ENCODE data around the gene CORIN.

Gene CORIN

DNA sequence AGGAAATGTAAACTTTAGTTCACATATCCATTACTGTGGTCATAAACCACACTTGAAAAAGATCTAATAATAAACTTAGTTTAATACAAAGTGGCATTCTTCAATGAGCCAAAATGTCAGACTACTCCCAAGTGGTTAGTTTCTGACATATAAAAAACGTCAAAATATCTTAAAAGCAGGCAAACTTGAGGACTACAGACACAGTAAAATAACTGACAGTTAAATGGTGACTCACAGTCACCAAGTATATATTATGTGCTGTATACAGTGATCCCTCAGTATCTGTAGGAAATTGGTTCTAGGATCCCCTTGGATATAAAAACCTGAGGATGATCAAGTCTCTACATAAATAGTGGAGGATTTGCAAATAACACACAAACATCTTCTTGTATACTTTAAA lies 11.6 kb upstream of the CORIN start:
- Mint-ChIP-seq H3K27me3 (no peaks in the 10 kb centered on the region), H3K4me3 (no peak overlapping the region), H3K9me3 (no peaks in the 10 kb centered on the region), H3K4me1 (ENCODE audit: low read depth) (no peaks in the 10 kb centered on the region), H3K27ac (no peak overlapping the region), H3K36me3 (ENCODE audit: low read depth) (peaks cover 41% of the 10 kb centered on the region)
- intact Hi-C loops (cut with micrococcal nuclease), result no loop called here

DNA sequence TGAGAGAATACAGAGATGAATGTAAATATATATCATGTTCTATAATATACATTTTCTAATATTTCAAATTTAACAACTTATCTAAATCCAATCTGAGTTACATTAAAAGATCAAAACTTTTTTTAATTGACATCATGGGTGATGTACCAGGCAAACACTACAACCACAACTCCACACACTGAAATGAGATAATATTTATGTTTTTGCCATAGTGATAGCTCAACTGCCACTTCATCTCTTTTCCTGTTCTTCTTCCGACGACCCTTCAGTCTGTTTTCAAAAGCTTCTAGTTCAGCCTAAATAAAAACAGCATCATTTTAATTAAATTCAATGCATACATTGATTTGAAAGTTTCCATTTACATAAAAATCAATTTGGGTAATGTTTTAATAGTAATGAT lies 10.2 kb upstream of the CORIN start:
- Mint-ChIP-seq H3K27me3 (no peaks in the 10 kb centered on the region), H3K4me3 (no peak overlapping the region), H3K4me1 (ENCODE audit: low read depth) (no peaks in the 10 kb centered on the region), H3K27ac (no peak overlapping the region), H3K36me3 (ENCODE audit: low read depth) (peaks cover 39% of the 10 kb centered on the region), H3K9me3 (no peaks in the 10 kb centered on the region)
- intact Hi-C loops (cut with micrococcal nuclease), result no loop called here

DNA sequence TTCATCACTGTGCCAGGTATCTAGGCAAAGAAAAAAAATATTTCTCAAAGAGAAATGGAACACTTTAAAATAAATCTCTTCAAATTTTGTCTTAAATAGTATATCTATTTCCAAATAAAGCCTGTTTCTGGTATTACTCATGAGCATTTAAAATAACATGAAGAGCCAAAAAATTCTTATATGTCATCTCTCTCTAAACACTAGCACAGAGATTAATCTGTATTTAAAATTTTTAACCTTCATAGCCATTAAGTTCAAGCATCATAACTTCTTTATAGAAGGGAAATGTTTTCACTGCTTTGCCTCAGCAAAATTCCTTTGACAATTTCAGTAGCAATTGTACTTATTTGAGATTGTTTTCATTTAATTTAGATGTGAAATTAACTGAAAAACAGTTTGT lies 5.1 kb upstream of the CORIN start:
- Mint-ChIP-seq H3K4me3 (no peak overlapping the region), H3K36me3 (ENCODE audit: low read depth) (peaks cover 28% of the 10 kb centered on the region), H3K27me3 (peaks cover 5% of the 10 kb centered on the region), H3K4me1 (ENCODE audit: low read depth) (peaks cover 9% of the 10 kb centered on the region), H3K9me3 (no peaks in the 10 kb centered on the region), H3K27ac (no peak overlapping the region)
- intact Hi-C loops (cut with micrococcal nuclease), result no loop called here

DNA sequence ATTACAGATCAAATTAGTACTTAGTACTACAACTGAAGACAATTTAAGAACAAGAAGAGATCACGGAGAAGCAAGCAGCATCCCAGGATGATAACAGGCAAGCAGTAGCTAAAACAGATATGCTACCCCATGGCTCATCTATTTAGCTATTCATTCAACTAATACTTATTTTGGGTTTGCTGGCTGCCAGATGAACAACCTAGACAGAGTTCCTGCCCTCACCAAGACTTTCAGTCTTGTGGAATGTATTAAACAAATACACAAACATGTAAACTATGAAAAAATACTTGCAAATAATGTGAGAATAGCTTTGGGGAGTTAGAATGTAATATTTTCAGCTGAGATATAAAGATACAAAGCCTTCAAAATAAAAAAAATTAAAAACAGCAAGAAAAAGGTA lies 2.4 kb upstream of the CORIN start:
- H3K27ac Mint-ChIP-seq, result no peak overlapping the region
- intact Hi-C loops (cut with micrococcal nuclease), result no loop called here
- H3K4me3 Mint-ChIP-seq, result no peak overlapping the region
- peaks cover 30% of the 10 kb centered on the region for H3K27me3 Mint-ChIP-seq
- no peaks in the 10 kb centered on the region for H3K9me3 Mint-ChIP-seq
- H3K36me3 Mint-ChIP-seq (ENCODE audit: low read depth), result peaks cover 15% of the 10 kb centered on the region
- H3K4me1 Mint-ChIP-seq (ENCODE audit: low read depth), result peaks cover 36% of the 10 kb centered on the region

DNA sequence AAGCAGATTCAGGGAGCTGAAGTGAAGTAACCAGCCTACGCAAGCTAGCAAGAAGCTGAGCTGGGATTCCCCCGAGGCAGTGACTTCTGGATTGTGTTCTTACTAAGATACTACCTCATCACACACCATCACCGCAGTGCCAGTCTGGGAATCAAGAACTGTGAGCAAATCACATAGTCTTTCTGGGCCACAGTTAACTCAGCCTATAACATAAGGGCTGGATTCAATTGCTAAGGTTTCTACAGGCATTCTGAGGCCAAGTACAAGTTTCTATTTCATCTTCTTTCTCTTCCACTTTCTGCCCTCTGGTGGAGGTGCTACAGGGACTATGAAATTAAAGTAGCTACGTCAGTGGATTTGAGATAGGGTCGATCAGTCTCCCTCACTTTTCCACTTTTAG lies 1.4 kb upstream of the CORIN start:
- peaks cover 30% of the 10 kb centered on the region for H3K27me3 Mint-ChIP-seq
- intact Hi-C loops (cut with micrococcal nuclease), result loop anchor here (5.0 kb wide), 2 partner anchors 88 to 152 kb away; no protein-coding TSS in a partner anchor
- H3K4me3 Mint-ChIP-seq, result no peak overlapping the region
- H3K27ac Mint-ChIP-seq, result no peak overlapping the region
- H3K9me3 Mint-ChIP-seq, result no peaks in the 10 kb centered on the region
- H3K36me3 Mint-ChIP-seq (ENCODE audit: low read depth), result peaks cover 15% of the 10 kb centered on the region
- peaks cover 37% of the 10 kb centered on the region for H3K4me1 Mint-ChIP-seq (ENCODE audit: low read depth)

DNA sequence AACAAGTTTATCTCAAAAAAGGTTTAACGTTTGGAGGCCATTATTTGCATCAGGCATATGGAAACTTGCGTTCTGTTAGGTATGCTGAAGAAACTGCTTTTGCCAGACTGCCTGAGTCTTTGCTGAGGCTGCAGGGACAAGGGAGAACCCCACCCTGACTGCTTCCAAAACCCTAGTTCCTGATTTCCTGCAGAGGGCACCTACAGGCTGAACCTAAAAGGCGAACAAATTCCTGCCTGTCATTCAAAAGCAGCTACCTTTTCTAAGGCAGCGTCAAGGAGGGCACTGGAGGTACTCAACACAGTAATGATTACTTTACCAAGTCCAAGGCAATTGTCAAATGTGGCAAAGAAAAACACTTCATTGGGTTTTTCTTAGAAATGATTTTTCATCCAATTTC lies 578 bp upstream of the CORIN start:
- intact Hi-C loops (cut with micrococcal nuclease), result loop anchor here (5.0 kb wide), 2 partner anchors 89 to 151 kb away; no protein-coding TSS in a partner anchor
- H3K9me3 Mint-ChIP-seq, result no peaks in the 10 kb centered on the region
- H3K36me3 Mint-ChIP-seq (ENCODE audit: low read depth), result peaks cover 7% of the 10 kb centered on the region
- H3K4me1 Mint-ChIP-seq (ENCODE audit: low read depth), result peaks cover 37% of the 10 kb centered on the region
- no peak overlapping the region for H3K4me3 Mint-ChIP-seq
- H3K27ac Mint-ChIP-seq, result no peak overlapping the region
- peaks cover 30% of the 10 kb centered on the region for H3K27me3 Mint-ChIP-seq

DNA sequence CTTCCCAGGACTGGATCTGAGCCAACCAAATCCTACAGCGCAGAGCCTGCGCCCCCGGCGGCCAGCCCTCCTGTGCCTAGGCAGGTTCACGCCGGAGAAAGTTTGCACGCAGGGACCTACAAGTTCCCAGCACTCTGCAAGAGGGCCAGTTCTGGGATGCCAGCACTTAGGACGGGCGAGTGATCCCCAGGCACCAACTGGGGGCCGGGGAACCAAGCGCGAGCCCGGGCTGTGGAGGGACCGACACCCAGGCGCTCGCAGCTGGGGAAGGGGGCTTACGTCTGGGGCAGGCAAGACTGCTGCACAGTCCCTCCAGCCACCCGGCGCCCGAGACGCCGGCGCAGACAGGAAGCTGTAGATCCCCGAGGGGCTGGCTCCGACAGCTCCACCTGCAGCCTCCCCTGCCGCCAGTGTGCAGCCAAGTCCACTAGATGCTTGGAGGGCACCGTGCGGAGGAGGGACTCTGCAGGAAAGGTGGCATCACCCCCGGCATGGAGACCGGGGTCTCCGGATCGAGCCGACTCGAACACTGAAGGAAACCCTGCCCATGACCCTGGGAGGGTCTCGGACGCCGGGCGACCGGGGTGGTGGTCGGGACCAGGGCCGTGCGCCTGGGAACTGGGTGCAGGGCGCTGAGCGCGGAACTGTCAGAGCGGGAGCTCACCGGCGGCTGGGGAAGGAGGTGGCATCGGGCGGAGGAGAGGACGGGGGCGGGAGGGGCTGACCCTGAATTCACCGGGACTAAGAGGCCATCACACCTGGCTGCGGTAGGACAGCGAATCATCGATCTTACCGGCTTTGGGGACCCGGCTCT lies 566 bp downstream of the CORIN start:
- H3K27ac Mint-ChIP-seq, result peak overlapping the region; percentile 17
- intact Hi-C loops (cut with micrococcal nuclease), result loop anchor here (5.0 kb wide), 2 partner anchors 90 to 150 kb away; no protein-coding TSS in a partner anchor
- H3K27me3 Mint-ChIP-seq, result peaks cover 30% of the 10 kb centered on the region
- H3K36me3 Mint-ChIP-seq (ENCODE audit: low read depth), result peaks cover 5% of the 10 kb centered on the region
- H3K4me3 Mint-ChIP-seq, result peak overlapping the region; percentile 70
- peaks cover 37% of the 10 kb centered on the region for H3K4me1 Mint-ChIP-seq (ENCODE audit: low read depth)
- H3K9me3 Mint-ChIP-seq, result peaks cover 9% of the 10 kb centered on the region

DNA sequence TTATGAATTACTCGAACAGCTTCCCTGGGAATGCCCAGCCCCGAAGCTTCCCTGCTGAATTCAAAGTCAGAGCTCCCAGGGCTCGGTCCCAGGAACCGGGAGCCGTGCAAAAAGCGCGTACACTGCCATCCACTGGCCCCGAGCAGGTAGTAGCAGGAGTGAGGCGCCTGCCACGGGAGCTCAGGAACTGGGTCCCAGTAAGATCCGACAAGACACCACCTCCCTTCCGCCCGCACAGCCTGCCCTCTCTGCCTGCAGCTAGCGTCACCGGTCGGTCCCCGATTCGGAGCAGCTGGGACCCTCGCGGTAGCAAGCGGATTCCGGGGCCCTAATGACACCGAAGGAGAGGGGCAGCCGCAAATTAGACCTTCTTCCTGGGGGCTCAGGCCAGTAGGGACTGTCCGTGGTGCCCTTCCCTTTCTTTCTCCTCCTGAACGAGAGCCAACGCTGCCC lies 1.2 kb downstream of the CORIN start:
- Mint-ChIP-seq H3K27ac (peak overlapping the region; percentile 17), H3K4me1 (ENCODE audit: low read depth) (peaks cover 37% of the 10 kb centered on the region), H3K27me3 (peaks cover 30% of the 10 kb centered on the region), H3K9me3 (peaks cover 9% of the 10 kb centered on the region), H3K36me3 (ENCODE audit: low read depth) (peaks cover under 1% of the 10 kb centered on the region), H3K4me3 (peak overlapping the region; percentile 70)
- intact Hi-C loops (cut with micrococcal nuclease), result loop anchor here (5.0 kb wide), 2 partner anchors 91 to 149 kb away; no protein-coding TSS in a partner anchor

DNA sequence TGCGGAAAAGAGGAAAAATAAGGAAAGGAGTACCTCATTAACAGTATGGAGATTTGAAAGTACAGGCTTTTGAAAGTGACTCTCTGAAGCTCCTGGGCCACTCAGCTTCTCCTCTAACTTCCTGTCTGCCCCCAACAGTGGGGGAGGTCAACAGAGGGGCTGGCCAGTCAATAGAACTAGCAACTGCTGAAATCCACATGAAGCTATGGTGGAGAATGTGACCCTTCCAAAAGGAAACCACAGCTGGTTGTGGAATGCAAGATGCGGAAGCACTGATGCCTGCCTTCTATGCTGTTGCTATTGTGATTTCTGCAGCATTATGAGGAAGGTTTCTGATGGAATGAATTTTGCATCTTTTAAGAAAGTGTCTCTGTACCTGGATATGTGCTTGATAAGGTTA lies 2.4 kb downstream of the CORIN start:
- Mint-ChIP-seq H3K9me3 (peaks cover 9% of the 10 kb centered on the region), H3K27ac (no peak overlapping the region), H3K4me1 (ENCODE audit: low read depth) (peaks cover 37% of the 10 kb centered on the region), H3K4me3 (no peak overlapping the region), H3K27me3 (peaks cover 30% of the 10 kb centered on the region), H3K36me3 (ENCODE audit: low read depth) (no peaks in the 10 kb centered on the region)
- intact Hi-C loops (cut with micrococcal nuclease), result loop anchor here (5.0 kb wide), 2 partner anchors 92 to 148 kb away; no protein-coding TSS in a partner anchor

DNA sequence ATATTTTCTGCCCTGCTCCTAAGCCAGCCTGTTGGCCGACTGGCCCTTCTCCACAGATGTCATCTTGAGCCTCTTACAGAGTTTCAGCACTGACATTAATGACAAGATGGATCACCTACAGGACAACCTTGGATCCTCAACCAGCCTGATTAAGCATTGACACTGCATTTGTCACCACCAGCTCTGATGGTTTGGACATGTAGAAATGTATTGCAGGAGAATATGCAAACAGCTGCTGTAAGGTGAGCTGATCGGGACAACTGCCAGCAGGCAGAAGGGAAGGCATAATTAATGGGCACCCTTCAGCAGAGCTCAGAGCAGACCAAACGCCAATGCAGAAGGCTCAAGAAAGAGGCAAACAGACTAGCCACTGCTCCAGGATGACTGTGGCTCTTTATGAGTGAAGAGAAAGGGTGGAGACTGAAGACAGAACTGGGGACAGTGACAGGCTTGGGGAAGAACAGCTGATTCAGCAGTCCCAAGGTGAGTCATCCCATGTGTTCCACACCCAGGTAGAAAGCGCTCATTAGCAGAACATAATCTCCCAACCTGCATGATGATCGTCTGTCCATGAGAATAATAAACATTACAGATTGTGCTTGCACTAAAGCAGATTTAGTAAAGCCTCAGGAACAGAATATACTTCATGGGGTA lies 6.7 kb downstream of the CORIN start:
- no peak overlapping the region for H3K27ac Mint-ChIP-seq
- H3K4me1 Mint-ChIP-seq (ENCODE audit: low read depth), result peaks cover 9% of the 10 kb centered on the region
- H3K27me3 Mint-ChIP-seq, result peaks cover 7% of the 10 kb centered on the region
- intact Hi-C loops (cut with micrococcal nuclease), result no loop called here
- no peak overlapping the region for H3K4me3 Mint-ChIP-seq
- no peaks in the 10 kb centered on the region for H3K36me3 Mint-ChIP-seq (ENCODE audit: low read depth)
- H3K9me3 Mint-ChIP-seq, result peaks cover 9% of the 10 kb centered on the region

DNA sequence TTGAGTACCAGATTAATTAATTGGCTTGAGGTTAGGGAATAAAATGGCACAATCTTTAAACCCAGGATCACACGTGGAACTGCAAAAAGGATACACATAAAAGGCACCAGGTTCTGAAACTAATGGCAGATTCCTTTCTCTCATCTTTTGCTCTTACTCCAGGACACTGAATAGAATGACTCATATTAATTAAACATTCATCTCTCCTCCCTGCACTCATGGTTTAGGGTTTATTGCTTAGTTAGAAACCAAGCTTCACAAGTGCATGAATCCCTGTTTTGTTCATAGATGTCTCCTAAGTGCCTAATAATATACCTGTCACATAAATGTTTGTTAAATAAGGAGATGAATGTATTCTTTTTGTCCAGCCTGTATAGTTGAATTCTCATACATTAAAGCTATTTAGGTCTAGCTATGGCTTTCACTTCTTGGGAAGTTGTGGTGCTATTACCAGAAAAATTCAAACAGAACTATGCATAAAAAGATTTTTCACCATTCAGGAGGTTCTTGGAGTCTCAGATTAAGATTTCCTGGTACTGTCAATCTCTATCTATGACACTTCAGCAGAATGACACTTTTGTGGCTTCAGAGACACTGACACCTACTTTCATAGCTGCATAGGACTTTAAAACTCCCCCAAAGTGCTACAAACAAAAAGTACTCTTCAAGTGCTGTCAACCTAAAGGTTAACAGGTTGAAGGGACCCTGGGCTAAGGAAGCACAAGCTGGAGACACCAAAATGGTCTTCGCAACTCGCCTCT lies 7.4 kb downstream of the CORIN start:
- H3K4me1 Mint-ChIP-seq (ENCODE audit: low read depth), result peaks cover 2% of the 10 kb centered on the region
- H3K4me3 Mint-ChIP-seq, result no peak overlapping the region
- intact Hi-C loops (cut with micrococcal nuclease), result no loop called here
- no peaks in the 10 kb centered on the region for H3K36me3 Mint-ChIP-seq (ENCODE audit: low read depth)
- H3K27ac Mint-ChIP-seq, result no peak overlapping the region
- peaks cover 1% of the 10 kb centered on the region for H3K27me3 Mint-ChIP-seq
- peaks cover 9% of the 10 kb centered on the region for H3K9me3 Mint-ChIP-seq

DNA sequence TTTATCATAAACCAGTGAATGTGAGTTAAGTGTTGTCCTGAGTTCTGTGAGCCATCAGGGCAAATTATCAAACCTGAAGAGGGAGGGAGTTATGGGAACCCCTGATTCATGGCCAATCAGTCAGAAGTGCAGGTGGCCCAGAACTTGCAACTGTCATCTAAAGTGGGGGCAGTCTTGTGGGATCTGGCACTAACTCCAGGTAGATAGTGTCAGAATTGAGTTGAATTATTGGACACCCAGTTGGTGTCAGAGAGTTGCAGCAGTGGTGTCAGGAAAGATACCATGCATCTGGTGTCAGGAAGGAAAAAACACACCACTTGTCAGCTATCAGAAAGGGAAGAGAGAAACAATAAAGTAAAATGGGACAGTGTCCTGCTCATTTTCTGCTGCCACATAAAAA lies 8.4 kb downstream of the CORIN start:
- Mint-ChIP-seq H3K4me1 (ENCODE audit: low read depth) (no peaks in the 10 kb centered on the region), H3K9me3 (peaks cover 9% of the 10 kb centered on the region), H3K4me3 (no peak overlapping the region), H3K36me3 (ENCODE audit: low read depth) (no peaks in the 10 kb centered on the region), H3K27ac (no peak overlapping the region), H3K27me3 (no peaks in the 10 kb centered on the region)
- intact Hi-C loops (cut with micrococcal nuclease), result no loop called here

DNA sequence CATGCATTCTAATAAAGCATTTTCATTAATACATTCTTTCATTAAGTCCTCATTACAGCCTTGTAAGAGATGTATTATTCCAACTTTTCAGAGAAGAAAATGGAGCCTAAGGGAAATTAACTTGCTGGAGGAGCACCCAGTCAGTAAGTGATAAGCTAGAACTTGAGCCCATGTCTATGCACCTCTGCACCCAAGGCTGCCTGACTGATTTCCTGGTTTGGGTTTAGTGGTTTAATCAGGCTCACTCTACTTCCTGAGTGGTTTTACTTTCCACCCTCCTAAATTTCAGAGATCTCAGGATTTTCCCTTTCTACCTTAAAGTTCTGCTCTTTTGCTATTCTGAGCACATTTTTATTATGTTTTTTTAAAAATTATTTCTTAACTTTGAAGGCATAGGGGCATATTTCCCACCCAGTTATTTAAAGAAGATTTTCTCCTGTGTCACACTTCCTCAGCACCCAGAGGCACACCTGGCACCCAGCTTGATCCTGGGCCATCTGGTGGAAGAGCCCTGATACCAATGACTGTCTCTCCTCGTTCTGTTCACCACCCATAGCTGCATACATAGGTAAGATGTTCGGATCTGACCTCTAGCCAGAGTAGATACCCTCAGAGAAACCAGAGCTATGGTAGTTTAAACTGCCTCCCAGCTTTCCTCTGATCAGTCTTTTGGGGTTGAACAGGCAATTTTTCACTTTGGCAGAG lies 10.4 kb downstream of the CORIN start:
- Mint-ChIP-seq H3K4me3 (no peak overlapping the region), H3K4me1 (ENCODE audit: low read depth) (no peaks in the 10 kb centered on the region), H3K27ac (no peak overlapping the region), H3K27me3 (no peaks in the 10 kb centered on the region), H3K36me3 (ENCODE audit: low read depth) (no peaks in the 10 kb centered on the region), H3K9me3 (no peaks in the 10 kb centered on the region)
- intact Hi-C loops (cut with micrococcal nuclease), result no loop called here
